ENCODE results near the gene DYNC2LI1.

The DYNC2LI1 gene

DNA sequence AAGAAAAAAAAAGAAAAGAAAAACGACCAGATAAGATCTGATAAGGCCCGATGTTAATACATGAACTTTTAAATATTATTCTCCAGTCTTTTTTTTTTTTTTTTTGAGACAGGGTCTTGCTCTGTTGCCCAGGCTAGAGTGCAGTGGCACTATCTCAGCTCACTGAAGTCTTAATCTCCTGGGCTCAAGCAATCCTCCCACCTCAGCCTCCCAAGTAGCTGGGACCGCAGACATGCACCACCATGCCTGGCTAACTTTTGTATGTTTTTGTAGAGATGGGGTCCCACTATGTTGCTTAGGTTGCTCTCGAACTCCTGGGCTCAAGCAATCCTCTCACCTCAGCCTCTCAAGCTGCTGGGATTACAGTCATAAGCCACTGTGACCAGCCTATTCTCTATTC lies 63.2 kb downstream of the DYNC2LI1 start:
- POLR2A ChIA-PET (ENCODE audit: low non-redundant PET): interaction anchor here (0.6 kb wide), 1 partner anchor 191 kb away, joined by 4 read pairs; no protein-coding TSS in a partner anchor
- TF ChIP-seq, protein P1, sequence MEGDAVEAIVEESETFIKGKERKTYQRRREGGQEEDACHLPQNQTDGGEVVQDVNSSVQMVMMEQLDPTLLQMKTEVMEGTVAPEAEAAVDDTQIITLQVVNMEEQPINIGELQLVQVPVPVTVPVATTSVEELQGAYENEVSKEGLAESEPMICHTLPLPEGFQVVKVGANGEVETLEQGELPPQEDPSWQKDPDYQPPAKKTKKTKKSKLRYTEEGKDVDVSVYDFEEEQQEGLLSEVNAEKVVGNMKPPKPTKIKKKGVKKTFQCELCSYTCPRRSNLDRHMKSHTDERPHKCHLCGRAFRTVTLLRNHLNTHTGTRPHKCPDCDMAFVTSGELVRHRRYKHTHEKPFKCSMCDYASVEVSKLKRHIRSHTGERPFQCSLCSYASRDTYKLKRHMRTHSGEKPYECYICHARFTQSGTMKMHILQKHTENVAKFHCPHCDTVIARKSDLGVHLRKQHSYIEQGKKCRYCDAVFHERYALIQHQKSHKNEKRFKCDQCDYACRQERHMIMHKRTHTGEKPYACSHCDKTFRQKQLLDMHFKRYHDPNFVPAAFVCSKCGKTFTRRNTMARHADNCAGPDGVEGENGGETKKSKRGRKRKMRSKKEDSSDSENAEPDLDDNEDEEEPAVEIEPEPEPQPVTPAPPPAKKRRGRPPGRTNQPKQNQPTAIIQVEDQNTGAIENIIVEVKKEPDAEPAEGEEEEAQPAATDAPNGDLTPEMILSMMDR (conservative IDR thresholded peaks at IDR 0.05; ENCODE audit: low read depth): no peak
- CTCF ChIA-PET: no interaction called here

DNA sequence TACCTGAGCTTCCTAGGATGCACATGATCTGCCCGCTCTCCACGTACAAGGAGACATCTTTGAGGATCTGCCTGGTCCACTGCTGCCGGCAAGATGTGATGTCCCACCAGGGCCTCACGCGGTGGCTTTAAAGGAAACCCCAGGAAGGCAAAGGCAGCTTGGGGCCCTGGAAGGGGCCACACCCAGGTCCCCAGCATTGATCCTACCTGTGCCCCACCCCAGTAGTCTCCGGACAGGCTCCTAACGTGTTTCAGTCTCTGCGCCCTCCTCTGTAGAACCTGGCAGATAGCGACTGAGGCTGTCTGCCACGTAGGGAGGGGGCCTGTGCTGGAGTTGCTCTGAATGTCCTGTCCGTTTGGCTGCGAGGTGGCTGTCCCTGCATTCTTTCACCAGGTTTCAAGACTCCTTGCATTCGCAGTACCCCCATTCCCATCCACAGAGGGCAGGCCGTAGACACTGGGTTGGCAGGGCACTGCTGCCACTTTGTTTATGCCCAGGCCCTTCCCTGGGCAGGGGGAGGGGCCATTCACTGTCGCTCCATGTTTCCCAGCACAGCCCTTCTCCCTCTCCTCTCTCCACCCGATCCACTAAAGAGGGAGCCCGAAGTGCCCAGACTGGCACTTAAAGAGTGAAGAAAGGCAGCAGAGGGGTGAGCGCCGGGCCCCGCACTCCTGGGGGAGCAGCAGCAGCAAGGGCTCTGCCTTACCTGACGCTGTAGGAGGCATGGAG lies 64.2 kb downstream of the DYNC2LI1 start:
- TF ChIP-seq, protein P1 (conservative IDR thresholded peaks at IDR 0.05; ENCODE audit: low read depth): no peak
- no peak for DNase-seq (ENCODE audit: low spot score)
- POLR2A ChIA-PET (ENCODE audit: low non-redundant PET): no interaction called here
- H3K27ac ChIP-seq: no peak overlapping the region
- CTCF ChIA-PET: no interaction called here

More for the DNA sequence above, 63.2 kb downstream of the DYNC2LI1 start:
- H3K27ac ChIP-seq: no peak overlapping the region
- DNase-seq (ENCODE audit: low spot score): no peak

DNA sequence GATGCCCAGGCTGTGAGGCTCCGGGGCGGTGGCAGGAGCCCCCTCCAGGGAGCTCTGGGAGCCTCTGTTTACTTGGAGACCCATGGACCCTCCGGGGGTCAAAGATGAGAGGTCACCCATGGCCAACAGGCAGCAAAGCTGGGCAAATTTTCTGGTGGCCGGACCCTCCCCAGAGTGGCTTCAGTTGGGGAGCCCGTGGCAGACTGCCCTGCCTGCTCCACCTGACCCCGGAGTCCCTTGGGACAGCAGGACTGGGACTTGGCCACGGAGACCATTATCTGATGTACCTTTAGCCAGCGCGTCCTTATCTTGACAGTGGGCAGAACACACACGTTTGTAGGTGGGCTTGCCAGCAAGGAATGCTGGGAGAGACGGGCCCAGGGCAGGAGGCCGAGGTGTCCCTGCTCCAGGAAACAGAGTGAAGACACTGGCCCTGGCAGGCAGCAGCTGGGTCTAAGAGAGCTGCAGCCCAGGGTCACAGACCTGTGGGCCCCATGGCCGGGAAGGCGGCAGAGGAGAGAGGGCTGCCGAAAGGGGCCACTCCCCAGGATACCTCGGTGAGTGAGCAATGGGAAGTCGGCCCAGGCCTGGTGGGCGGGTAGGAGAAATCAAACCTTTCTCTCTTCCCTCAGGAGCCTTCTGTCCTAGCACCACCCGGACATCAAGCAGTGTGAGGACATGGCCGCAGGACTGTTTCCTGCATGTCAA lies 64.9 kb downstream of the DYNC2LI1 start, which contains the start of the genes ABCG5 and ABCG8:
Gene ABCG5, minus strand, starts transcription at position 280 of the 708 bp plus-strand sequence. Its CDS starts 160 bp downstream, at position 120.
Gene ABCG8, plus strand, starts transcription at position 412 of the 708 bp plus-strand sequence. Its CDS starts 83 bp downstream, at position 495.
- ChIA-PET POLR2A (ENCODE audit: low non-redundant PET) (no interaction called here), CTCF (no interaction called here)
- DNase-seq (ENCODE audit: low spot score): no peak
- H3K27ac ChIP-seq: no peak within 1 kb of the TSS
- TF ChIP-seq, protein P1 (conservative IDR thresholded peaks at IDR 0.05; ENCODE audit: low read depth): no peak

DNA sequence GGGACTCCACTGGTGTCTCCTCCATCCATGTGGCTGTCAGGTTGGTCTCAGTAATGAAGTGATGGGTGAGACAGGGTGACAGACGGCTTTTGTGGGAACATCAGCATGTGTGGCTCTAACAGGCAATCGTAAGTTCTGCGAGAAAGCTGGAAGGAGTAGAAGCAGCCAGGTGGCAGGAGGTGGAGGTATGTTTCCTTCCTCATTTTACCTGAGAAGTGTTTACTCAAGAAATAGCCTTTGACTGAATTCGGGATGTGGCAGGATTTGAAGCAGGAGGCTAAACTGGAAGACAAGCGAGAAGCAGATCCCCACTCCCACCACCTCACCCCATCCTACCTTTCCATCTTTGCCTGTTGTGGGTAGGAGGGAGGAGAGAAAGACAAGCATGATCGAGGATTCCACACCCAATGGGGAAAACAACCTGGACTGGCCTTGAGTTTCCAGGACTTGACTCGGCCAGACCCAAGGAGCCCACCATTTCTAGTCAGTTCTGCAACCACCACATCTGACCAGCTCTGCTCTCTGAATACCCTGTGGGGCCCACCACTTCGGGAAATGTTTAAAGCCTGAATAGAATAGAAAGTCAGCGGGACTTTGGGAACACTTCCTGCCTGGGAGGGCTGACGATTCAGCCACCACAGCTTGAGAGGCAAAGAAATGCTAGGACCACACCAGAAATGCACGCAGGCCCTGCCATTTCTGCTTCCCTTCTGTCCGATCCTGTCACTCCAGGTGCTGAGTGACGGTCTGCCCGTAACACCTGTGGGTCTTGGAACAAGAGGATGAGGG lies 66.1 kb downstream of the DYNC2LI1 start:
- H3K27ac ChIP-seq: no peak overlapping the region
- ChIA-PET POLR2A (ENCODE audit: low non-redundant PET) (no interaction called here), CTCF (no interaction called here)
- TF ChIP-seq, protein P1 (conservative IDR thresholded peaks at IDR 0.05; ENCODE audit: low read depth): no peak
- no peak for DNase-seq (ENCODE audit: low spot score)

DNA sequence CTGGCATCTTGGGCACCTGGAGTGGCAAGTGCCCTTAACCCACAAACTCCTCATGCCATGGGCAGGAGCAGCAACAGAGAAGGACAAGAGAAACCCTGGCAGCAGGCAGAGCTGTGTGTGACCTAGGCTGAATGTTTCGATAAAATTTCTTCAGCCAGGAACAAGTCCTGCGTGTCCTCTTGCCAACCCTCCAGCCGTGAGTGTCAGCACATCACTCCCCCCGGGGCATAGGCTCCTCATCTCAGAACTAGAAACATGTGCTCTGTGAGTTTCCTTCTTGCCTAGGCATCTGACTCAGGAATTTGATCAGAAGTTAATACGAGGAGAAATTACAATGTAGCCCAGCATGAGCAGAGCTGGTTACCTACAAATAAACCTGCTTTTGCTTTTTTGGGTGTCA lies 67.1 kb downstream of the DYNC2LI1 start:
- no peak overlapping the region for H3K27ac ChIP-seq
- CTCF ChIA-PET: interaction anchor here (0.6 kb wide), 1 partner anchor 29 kb away, joined by 10 read pairs; no protein-coding TSS in a partner anchor
- TF ChIP-seq, protein P1 (conservative IDR thresholded peaks at IDR 0.05; ENCODE audit: low read depth): no peak
- no peak for DNase-seq (ENCODE audit: low spot score)
- POLR2A ChIA-PET (ENCODE audit: low non-redundant PET): no interaction called here
